NOMO-1 treated with dmso at 0.1 percent for 144 hours (cell line): Measurements from ENCODE around the gene PCF11.
A peak's percentile ranks its signal among the peaks of the same experiment; 100 is the strongest.
"Not testable (repeated sequence)": the region's sequence is repeated elsewhere in the genome, so short reads cannot be mapped to it uniquely, and the experiment has no call there.

Experiments used
- DNase-seq: peaks from one replicate; lab custom pipeline; 2025; ENCODE audit not compliant: unreplicated experiment; lab: John Stamatoyannopoulos, UW

The PCF11 gene

DNA sequence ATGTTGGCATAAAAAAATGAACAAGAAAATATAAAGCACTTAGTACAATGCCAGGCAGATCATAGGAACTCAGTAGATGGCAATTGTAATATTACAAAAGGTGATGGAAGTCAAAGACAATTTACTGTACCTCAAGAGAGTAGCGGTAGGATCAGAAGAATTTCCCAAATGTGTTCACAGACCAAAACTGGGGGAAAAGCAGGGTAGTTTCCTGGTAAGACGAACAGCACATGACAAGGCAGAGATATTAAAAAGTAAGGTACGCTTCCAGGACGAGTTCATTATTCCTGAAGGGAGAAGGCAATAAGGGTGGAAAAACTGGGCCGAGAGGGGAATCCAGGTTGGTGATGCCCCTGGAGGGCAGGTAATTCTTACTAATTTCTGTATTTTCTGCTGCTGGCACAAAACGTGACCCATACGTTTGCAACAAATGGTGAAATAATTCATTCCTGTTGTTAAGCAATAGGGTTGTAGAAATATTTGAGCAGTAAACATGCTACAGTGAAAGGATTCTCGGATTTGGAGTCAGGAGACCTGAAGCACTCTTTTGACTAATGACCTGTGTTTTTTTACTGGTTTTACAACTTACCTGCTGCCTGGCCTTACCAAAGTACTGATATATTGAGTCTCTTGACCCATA, 35.8 kb downstream of the PCF11 start:
- DNase-seq, result no peak

DNA sequence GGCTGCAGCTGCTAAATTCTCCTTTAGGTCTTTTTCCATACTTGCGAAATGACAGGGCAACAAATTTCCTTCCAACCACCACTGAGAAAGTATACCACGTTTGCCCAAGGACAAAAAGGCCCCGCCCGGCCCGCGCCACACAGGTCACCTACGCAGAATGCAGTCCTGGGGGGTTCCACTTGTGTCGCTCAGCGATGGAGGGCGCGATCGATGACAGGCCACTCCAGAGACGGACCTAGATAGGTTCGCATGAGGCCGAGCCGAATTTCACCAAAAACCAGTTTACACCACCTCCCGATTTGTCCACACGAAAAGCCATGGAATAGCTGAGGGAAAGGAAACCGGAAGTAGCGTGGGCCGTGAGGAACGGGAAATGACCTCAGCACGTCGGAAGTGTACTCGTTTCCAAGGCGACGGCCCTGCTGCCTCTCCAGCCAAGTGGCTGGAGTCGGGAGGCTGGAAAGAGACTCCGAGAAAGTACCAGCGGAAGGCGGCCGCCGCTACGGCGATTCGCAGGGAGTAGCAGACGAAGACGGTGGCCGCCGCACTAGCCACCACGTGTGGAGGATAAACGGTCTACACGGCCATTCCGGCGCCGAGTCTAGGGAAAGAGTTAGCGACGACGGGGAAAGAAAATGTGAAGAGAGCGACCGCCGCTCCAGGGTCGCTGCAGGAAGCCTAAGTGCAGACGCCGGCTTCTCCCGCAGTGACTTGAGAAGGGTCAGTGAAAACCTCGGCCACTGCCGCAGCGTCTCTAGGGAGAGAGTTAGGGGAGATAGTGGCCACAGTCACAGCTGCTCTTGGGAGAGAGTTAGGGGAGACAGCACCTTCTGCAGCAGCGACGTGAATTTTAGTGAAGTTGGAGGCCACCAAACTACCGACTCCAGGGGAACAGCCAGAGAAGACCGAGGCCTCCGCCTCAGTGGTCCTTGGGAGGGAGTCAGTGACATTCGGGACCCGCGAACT, 36.7 kb downstream of the PCF11 start, which contains the start of gene ANKRD42:
TSS of gene ANKRD42 (plus strand) at position 398 of the 966 bp plus-strand sequence. CDS start 959 bp downstream, outside the sequence.
- peak; percentile 89 for DNase-seq

DNA sequence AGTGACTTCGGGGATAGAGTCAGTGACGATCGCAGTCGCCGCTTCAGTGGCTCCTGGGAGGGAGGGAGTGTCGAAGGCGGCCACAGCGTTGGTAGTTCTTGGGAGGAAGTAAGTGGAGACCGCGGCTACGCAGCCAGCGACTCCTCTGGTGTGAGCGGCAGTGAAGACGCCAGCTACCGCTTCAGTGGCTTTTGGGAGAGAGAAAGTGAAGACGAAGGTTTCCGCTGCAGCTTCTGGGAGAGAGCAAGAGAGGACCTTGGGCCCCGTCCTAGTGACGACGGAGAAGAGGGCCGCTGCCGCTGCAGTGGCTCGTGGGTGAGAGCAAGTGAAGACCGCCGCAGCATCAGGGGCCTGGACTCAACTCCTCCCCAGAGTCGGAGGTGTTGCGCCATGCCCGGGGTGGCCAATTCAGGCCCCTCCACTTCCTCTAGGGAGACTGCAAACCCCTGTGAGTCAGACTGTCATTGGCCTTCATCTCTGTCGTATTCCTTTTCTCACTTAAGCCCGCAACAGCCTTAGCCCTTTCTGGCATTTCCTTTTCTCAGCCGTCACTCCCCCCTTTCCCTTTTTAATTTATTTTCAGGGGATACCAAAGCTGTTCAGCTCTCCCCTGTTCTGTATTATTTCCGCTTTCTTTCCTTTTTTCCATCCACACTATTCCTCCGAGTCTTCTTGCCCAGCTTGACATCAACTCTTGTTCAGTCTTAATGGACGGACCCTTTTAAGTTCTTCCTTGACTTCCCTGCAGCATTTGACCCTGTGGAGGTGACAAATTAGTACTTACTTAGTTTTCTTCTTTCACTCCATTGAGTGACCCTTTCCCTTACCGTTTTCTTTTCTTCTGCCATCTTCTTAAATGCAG, 37.6 kb downstream of the PCF11 start:
- DNase-seq, result peak; percentile 79

DNA sequence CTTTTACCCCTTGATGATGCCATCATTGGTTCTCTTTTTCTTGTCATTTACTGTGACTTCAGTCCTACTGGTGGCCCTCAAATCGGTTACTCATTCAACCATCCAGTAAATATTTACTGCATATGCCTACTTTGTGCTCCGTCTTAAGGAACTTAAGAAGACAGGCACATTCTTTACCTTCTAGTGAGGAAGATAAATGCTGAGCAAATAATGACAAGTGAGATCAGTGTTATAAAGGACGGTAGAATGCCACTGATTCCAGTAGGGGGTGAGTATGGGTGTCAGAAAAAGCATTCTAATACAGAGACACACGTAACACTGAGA, 38.2 kb downstream of the PCF11 start:
- DNase-seq, result no peak

DNA sequence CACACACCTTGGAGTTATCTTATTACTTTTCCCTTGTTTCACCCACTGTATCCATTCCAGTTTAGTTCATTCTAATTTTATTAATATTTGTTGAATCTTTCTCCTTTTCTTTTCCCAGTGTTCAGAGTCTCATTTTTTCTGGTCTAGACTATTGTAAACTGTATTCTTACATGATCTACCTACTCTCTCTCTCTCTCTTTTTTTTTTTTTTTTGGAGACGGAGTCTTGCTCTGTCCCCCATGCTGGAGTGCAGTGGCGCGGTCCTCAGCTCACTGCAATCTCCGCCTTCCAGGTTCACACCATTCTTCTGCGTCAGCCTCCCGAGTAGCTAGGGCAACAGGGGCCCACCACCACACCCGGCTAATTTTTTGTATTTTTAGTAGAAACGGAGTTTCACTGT, 38.7 kb downstream of the PCF11 start:
- DNase-seq, result no peak

DNA sequence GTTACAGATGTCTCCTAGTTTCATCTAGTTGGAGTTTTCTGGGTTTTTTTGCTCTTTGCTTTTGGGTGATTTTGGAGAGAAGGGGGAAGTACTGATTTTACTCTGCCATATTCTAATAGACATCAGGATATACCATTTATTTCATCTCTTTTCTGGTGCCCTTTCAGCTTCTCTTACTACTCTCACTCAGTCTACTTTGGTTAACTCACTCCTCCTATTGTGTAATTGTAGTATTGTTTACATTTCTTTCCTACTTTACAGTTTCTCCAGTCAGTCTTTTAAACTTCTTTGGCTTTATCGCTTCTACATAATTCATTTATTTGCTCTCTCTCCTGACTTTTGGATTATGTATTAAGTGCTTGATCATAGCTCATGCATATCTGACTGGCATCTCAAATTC, 43.1 kb downstream of the PCF11 start:
- no peak for DNase-seq

DNA sequence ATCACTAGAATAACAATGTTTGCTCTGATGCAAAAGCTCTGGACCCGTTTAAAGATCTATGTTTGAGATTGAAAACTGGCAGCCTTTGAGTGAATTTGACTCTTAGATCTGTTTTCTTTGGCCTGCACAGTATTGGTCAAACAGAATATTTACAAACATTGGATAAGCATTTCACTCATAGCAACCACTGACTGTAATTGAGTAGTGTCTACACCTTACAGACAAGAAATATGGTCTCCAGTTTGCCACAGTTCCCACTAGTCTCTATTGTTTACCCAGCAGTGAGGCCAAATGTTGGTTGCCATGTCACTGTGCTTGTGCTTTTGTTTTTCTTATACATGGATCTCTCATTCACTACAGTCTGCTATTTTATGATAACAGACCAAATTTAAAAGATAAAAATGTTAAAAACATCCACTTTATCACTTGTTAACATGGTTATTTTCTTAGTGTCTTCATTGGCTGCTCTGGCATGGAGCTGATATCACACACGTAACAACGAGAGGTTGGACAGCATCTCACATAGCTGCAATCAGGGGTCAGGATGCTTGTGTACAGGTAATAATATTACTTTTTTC, 48.8 kb downstream of the PCF11 start:
- DNase-seq, result no peak

DNA sequence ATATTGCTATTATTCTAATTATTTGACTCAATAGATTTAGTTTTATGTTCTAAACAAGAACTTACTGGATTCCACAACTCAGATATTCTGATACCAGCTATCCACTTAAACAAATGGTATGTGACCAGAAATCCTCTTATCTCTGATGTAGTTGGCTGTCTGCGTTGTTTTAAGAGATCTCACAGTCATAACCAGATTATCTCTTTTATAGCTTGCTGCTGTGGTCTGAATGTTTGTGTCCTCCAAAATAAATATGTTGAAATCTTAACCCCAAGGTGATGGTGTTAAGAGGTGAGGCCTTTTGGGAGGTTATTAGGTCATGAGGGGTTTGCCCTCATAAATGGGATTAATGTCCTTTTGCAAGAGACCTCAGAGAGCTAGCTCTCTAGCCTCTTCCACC, 49.3 kb downstream of the PCF11 start:
- no peak for DNase-seq

DNA sequence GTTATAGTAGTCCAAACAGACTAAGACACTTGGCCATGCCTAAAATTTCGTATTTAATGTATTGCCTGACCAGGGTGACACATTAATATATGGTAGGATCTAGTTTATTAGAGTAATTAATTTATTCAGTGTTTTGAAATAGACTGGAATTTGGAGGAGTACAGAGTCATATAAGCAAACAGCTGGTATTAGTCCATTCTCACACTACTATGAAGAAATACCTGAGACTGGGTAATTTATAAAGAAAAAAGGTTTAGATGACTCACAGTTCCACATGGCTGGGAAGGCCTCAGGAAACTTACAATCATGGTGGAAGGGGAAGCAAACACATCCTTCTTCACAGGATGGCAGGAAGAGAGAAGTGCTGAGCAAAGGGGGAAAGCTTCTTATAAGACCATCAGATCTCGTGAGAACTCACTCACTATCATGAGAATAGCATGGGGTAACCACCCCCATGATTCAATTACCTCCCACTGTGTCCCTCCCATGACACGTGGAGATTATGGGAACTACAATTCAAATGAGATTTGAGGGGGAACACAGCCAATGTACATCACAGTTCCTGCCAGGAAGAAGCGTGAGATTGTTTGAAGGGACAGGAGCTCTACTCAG, 49.9 kb downstream of the PCF11 start:
- DNase-seq, result not testable (repeated sequence)

DNA sequence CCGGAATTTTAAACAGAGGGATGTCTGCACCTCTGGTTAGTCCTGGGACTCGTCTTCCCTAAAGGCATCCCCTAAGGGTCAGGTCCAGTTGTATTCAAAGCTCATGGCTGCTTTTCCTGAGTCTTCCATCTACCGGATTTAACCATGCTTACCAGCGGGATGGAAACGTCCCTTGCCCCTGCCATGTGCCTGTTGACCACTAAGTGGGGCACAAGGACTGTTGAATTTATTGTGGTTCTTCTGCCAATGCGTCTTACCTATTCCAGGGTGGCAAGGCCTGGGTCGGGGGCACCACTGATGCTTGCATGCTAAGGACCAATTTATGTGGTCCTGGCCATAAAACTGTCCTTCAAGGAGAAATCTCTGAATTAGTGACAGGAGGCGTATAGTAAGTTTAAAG, 62.2 kb downstream of the PCF11 start:
- DNase-seq, result no peak

DNA sequence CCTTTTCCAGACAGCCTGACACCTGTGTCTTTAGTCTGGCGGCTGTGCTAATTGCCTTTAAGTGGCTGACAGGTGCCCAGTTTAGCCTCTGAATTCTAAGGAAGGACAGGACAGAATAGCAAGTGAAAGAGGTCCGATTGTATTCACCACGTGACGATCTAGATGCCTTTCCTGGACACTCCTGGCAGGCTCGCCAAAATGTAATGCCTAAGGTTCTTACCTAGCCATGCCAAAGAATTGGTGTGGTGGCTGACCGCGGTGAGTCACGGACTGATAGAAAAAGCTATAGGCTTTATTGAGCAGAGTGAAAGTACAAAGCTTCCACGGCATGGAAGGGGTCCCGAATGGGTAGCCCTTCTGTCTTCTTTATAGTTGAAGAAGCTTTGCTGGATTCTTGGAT, 63.3 kb downstream of the PCF11 start:
- no peak for DNase-seq

DNA sequence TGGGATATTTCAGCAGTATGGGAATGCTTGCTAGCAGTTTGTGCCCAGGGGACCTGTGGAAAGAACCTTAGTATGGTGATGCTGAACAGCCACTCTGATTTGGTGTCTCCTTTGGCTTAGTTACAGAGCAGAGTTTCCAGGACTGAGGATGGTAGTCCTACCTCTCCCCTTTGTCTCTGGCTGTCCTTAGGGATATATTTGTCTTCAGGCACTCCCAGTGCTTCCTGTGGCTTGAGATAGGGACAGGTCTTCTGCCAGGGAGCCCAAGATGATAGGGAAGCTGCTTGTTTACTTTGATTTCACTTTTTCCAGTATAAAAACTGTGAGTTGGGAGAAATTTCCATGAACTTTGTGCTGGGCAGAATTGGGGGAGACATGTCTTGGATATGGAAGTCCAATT, 64.8 kb downstream of the PCF11 start:
- DNase-seq, result no peak

DNA sequence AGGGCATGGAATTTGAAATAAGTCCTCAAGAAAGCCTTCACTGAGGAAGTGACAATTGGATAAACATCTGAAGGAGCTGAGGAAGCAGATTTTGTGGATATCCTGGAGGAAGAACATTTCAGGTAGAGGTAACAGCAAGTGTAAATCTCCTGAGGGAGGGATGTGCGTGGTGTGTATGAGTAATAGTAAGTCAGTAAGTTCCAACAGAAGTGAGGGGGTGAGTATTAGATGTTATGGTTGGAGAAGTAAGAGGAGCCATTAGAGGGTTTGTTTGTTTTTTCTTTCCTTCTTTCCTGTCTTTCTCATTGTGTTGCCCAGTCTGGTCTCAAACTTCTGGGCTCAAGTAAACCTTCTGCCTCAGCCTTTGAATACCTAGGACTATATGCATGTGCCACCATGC, 65.6 kb downstream of the PCF11 start:
- DNase-seq, result no peak

DNA sequence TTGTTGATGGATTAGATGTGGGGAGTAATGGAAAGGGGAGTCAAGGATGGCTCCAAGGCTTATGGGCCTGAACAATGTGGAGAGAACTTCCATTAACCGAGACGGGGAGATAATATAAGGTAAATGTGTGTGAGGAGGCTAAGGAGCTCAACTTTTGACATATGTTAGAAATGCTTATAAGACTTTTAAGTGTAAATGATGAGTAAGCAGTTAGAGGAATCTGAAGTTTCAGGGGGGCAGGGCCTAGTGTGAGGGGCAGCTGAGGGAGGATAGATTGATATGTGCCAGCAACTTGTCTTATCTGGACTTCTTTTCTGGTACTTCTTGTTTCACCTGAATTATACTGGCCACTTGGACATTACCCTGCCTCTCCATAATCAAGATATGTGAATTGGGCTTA, 66.5 kb downstream of the PCF11 start:
- no peak for DNase-seq

DNA sequence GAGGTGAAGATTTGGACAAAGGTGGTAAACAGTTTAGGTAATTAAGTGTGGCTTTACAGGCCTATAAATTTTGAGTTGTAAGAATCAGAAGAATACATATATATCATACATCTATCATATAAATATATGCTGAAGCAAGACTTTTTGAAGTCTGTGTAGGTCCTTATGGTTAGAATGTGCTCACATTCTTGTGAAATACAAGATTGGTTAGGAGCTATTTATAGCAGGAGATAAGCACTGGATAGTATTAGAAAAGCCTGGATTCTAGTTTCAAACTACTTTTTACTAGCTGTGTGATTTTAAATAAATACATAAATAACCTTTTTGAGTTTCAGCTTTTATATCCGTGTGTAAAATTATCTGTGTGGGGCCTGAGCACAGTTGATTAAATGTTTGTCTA, 78.9 kb downstream of the PCF11 start:
- no peak for DNase-seq
